Calu3 (cell line): ENCODE results near the gene ZBTB40. TPM values are rescaled to one million over a fixed set of nuclear protein-coding genes. Genes with fewer than 3 reads are reported as not detected.

Experiments
- BruUV-seq: library from RNA; stranded (reverse); fragments of 400-500 nt; replicated peaks from 2 replicates; lab custom pipeline; 2021; lab: Mats Ljungman, UMichigan
- CTCF ChIA-PET: fragments of 300-600 bp; sonication (Branson Sonifier 250); formaldehyde crosslinking; loops from one replicate; lab custom pipeline; 2022; ENCODE audit warnings: antibody characterized with exemption; lab: Charles Lee
- DNase-seq: peaks from one replicate; pipeline ENCODE4 v3.0.0; 2022
- H3K27ac Mint-ChIP-seq: one replicate; pipeline ENCODE4 v1.8.0; 2022; ENCODE audit warnings: mixed read lengths; ENCODE audit not compliant: unreplicated experiment
- H3K27me3 Mint-ChIP-seq: one replicate; pipeline ENCODE4 v1.8.0; 2022; ENCODE audit warnings: mixed read lengths; ENCODE audit not compliant: unreplicated experiment
- H3K36me3 Mint-ChIP-seq: one replicate; pipeline ENCODE4 v1.8.0; 2022; ENCODE audit warnings: mild to moderate bottlenecking, moderate library complexity, mixed read lengths; ENCODE audit not compliant: insufficient read depth, unreplicated experiment
- H3K4me1 Mint-ChIP-seq: one replicate; pipeline ENCODE4 v1.8.0; 2022; ENCODE audit warnings: mild to moderate bottlenecking, low read depth, mixed read lengths; ENCODE audit not compliant: unreplicated experiment
- H3K4me3 Mint-ChIP-seq: one replicate; pipeline ENCODE4 v1.8.0; 2022; ENCODE audit warnings: mild to moderate bottlenecking, low read depth, moderate library complexity, mixed read lengths; ENCODE audit not compliant: unreplicated experiment
- H3K9me3 Mint-ChIP-seq: one replicate; pipeline ENCODE4 v1.8.0; 2022; ENCODE audit warnings: low read depth, mixed read lengths; ENCODE audit not compliant: unreplicated experiment
- intact Hi-C: fragments of 100-400 bp; cut with micrococcal nuclease; formaldehyde crosslinking; loops from one replicate; pipeline ENCODE4 v1.10.0; 2022; ENCODE audit not compliant: unreplicated experiment
- total RNA-seq: library from RNA; stranded (reverse); gene quantifications from 2 replicates; pipeline ENCODE4 v1.2.3, GENCODE V29; 2022
- TF ChIP-seq, protein P1 (sequence below): fragments of 200-600 bp; IDR thresholded peaks from one replicate; pipeline ENCODE4 v1.8.0; 2022; ENCODE audit warnings: antibody characterized with exemption; ENCODE audit not compliant: unreplicated experiment

Gene ZBTB40
- total RNA-seq, 1 experiment from 2014 or later: 18.7 TPM

DNA sequence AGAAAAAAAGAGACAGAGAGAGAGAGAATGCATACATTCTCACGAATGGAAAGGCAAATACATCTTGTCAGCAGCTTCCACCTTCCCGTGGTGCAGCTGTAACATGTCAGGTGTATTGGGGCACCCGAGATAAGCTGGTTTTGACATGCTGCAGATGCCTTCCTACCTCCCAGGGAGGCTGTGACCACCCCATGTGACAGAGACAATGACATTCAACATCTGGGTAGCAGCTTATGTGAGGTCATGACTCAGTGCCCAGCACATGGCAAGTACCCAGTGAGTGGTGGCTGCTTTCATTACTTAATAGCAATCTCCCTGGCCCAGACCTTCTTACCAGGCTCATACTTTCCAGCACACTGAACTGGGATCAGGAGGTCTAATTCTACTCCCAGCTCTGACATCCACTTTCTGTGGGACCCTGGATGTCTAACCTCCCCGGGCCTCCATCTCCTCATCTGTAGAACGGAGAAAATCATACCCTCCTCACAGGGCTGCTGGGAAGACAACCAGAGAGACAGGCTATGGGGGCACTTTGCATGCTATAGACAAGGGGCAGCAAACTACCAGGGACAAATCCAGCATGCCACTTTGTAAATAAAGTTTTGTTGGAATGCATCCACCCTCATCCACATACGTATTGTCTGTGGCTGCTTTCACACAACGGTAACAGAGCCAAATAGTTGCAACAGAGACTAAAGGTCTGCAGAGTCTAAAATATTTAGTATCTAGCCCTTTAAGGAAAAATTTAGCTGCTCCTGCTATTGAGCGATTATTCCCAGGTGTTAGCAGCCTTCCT lies 38.5 kb upstream of the ZBTB40 start:
- intact Hi-C loops: loop anchor here (10.0 kb wide), 1 partner anchor 308 kb away; no protein-coding TSS in a partner anchor
- BruUV-seq: no TSS peak
- DNase-seq: no peak
- Mint-ChIP-seq H3K27me3 (peaks cover 8% of the 10 kb centered on the region), H3K36me3 (peaks cover 6% of the 10 kb centered on the region), H3K27ac (peak overlapping the region; percentile 57), H3K4me1 (peaks cover 20% of the 10 kb centered on the region), H3K9me3 (peaks cover 2% of the 10 kb centered on the region), H3K4me3 (peak overlapping the region; percentile 35)
- TF ChIP-seq, protein P1, sequence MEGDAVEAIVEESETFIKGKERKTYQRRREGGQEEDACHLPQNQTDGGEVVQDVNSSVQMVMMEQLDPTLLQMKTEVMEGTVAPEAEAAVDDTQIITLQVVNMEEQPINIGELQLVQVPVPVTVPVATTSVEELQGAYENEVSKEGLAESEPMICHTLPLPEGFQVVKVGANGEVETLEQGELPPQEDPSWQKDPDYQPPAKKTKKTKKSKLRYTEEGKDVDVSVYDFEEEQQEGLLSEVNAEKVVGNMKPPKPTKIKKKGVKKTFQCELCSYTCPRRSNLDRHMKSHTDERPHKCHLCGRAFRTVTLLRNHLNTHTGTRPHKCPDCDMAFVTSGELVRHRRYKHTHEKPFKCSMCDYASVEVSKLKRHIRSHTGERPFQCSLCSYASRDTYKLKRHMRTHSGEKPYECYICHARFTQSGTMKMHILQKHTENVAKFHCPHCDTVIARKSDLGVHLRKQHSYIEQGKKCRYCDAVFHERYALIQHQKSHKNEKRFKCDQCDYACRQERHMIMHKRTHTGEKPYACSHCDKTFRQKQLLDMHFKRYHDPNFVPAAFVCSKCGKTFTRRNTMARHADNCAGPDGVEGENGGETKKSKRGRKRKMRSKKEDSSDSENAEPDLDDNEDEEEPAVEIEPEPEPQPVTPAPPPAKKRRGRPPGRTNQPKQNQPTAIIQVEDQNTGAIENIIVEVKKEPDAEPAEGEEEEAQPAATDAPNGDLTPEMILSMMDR: no peak
- CTCF ChIA-PET: interaction anchor here (0.5 to 1.7 kb wide), 2 partner anchors 31 to 33 kb away, joined by 4 read pairs; no protein-coding TSS in a partner anchor

DNA sequence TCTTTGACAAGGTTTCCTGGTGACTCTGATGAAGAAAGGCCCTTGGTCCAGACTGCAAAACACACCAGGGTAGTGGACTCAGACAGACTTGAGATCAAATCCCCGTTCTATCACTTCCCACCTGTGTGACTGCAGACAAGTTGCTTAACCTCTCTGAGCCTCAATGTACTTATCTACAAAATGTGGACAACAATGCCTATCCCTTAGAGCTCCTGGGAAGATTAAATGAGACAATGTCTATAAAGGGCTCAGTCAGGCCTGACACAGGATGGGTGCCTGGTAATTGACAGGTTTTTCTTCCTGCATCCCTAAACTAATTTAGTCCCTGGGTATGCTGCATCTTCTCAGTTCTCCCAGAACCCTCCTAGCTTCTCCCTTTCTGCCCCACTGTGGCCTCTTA lies 37.9 kb upstream of the ZBTB40 start:
- Mint-ChIP-seq H3K9me3 (peaks cover 2% of the 10 kb centered on the region), H3K27me3 (peaks cover 15% of the 10 kb centered on the region), H3K36me3 (peaks cover 6% of the 10 kb centered on the region), H3K27ac (no peak overlapping the region), H3K4me1 (peaks cover 27% of the 10 kb centered on the region), H3K4me3 (peak overlapping the region; percentile 12)
- CTCF ChIA-PET: no interaction called here
- TF ChIP-seq, protein P1: no peak
- BruUV-seq: no TSS peak
- DNase-seq: no peak
- intact Hi-C loops: loop anchor here (10.0 kb wide), 1 partner anchor 309 kb away; no protein-coding TSS in a partner anchor

- intact Hi-C loops: loop anchor here (10.0 kb wide), 1 partner anchor 309 kb away; no protein-coding TSS in a partner anchor
- CTCF ChIA-PET: interaction anchor here (0.7 kb wide), 2 partner anchors 223 to 240 kb away, joined by 3 read pairs; no protein-coding TSS in a partner anchor
- BruUV-seq: no TSS peak
- TF ChIP-seq, protein P1: no peak
- Mint-ChIP-seq H3K9me3 (peaks cover 2% of the 10 kb centered on the region), H3K4me1 (peaks cover 32% of the 10 kb centered on the region), H3K27ac (no peak overlapping the region), H3K4me3 (peak overlapping the region; percentile 12), H3K27me3 (peaks cover 20% of the 10 kb centered on the region), H3K36me3 (peaks cover 6% of the 10 kb centered on the region)
- DNase-seq: peak; percentile 49
Observed at GRCh38 chr1:22414244-22414751, 37.4 kb upstream of the ZBTB40 start.

GRCh38 chr1:22415489-22415888 lies 36.2 kb upstream of the ZBTB40 start:
- Mint-ChIP-seq H3K4me3 (no peak overlapping the region), H3K27me3 (peaks cover 30% of the 10 kb centered on the region), H3K4me1 (peaks cover 32% of the 10 kb centered on the region), H3K27ac (no peak overlapping the region), H3K36me3 (peaks cover 6% of the 10 kb centered on the region), H3K9me3 (peaks cover 2% of the 10 kb centered on the region)
- DNase-seq: no peak
- no TSS peak for BruUV-seq
- CTCF ChIA-PET: interaction anchor here (1.3 to 1.7 kb wide), 3 partner anchors 272 to 310 kb away, joined by 3 to 8 read pairs (median 5); partner anchors contain the start of gene WNT4
- intact Hi-C loops: loop anchor here (10.0 kb wide), 1 partner anchor 311 kb away; no protein-coding TSS in a partner anchor
- TF ChIP-seq, protein P1: no peak
